Activated CD4-positive, alpha-beta memory T cell treated with anti-CD3 and anti-CD28 coated beads for 36 hours (primary cell): ENCODE results near the gene KLF17. TPM values are rescaled to one million over a fixed set of nuclear protein-coding genes. Genes with fewer than 3 reads are reported as not detected.
A peak's percentile ranks its signal among the peaks of the same experiment; 100 is the strongest.

Experiments
- CTCF ChIA-PET: fragments of 350-600 bp; sonication (Branson Sonifier 250); formaldehyde crosslinking; loops from one replicate; lab custom pipeline; 2021; ENCODE audit warnings: antibody characterized with exemption, inconsistent platforms; lab: Charles Lee
- POLR2A ChIA-PET: fragments of 350-600 bp; sonication (Branson Sonifier 250); formaldehyde crosslinking; loops from one replicate; lab custom pipeline; 2021; ENCODE audit warnings: antibody characterized with exemption; lab: Charles Lee
- DNase-seq: peaks from one replicate; pipeline ENCODE4 v3.0.0-alpha.2; 2020
- H3K27ac Mint-ChIP-seq: one replicate; pipeline ENCODE4 v1.8.0; 2021; ENCODE audit warnings: mixed read lengths
- H3K27me3 Mint-ChIP-seq: one replicate; pipeline ENCODE4 v1.8.0; 2021; ENCODE audit warnings: mixed read lengths
- H3K36me3 Mint-ChIP-seq: one replicate; pipeline ENCODE4 v1.8.0; 2021; ENCODE audit warnings: mixed read lengths
- H3K4me1 Mint-ChIP-seq: one replicate; pipeline ENCODE4 v1.8.0; 2021; ENCODE audit warnings: low read depth, mixed read lengths
- H3K4me3 Mint-ChIP-seq: one replicate; pipeline ENCODE4 v1.8.0; 2021; ENCODE audit warnings: mild to moderate bottlenecking, mixed read lengths
- H3K9me3 Mint-ChIP-seq: one replicate; pipeline ENCODE4 v1.8.0; 2021; ENCODE audit warnings: mixed read lengths
- intact Hi-C: fragments of 100-400 bp; cut with micrococcal nuclease; formaldehyde crosslinking; loops from one replicate; pipeline ENCODE4 v1.15.1; 2023
- total RNA-seq, 2 experiments: library from RNA; stranded (reverse); gene quantifications; one replicate each; pipeline ENCODE4 v1.2.3, GENCODE V29; 2021

Gene KLF17
- total RNA-seq, 2 experiments from 2014 or later, result not detected

DNA sequence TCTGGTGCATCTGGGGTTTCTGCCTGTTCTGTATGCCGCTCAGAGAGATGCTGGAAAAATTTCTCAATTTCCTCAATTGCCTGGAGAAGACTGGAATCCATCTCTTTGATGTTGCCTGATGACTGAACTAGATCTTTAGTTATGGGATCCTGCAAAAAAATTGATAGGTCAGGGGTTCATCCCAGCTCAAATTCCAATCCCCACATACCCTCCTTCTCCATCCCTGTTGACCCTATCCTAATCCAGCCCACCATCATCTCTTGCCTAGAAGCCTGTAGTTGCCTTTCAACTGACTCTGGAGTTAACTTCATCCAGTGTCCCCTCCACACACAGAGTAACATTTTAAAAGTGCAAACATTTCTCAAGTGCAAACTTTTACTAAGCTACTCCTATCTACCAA lies 22.9 kb downstream of the KLF17 start, which contains the start of gene KLF18:
Gene KLF18 (minus strand): TSS at position 101 of the 400 bp plus-strand sequence. CDS start 0 bp downstream, at position 101.
- Mint-ChIP-seq H3K9me3 (peaks cover 16% of the 10 kb centered on the region), H3K27ac (no peak within 1 kb of the TSS), H3K36me3 (no peaks in the 10 kb centered on the region), H3K4me1 (no peaks in the 10 kb centered on the region), H3K4me3 (no peak within 1 kb of the TSS), H3K27me3 (peaks cover 9% of the 10 kb centered on the region)
- ChIA-PET POLR2A (no interaction called here), CTCF (no interaction called here)
- no peak for DNase-seq
- intact Hi-C loops, result no loop called here

DNA sequence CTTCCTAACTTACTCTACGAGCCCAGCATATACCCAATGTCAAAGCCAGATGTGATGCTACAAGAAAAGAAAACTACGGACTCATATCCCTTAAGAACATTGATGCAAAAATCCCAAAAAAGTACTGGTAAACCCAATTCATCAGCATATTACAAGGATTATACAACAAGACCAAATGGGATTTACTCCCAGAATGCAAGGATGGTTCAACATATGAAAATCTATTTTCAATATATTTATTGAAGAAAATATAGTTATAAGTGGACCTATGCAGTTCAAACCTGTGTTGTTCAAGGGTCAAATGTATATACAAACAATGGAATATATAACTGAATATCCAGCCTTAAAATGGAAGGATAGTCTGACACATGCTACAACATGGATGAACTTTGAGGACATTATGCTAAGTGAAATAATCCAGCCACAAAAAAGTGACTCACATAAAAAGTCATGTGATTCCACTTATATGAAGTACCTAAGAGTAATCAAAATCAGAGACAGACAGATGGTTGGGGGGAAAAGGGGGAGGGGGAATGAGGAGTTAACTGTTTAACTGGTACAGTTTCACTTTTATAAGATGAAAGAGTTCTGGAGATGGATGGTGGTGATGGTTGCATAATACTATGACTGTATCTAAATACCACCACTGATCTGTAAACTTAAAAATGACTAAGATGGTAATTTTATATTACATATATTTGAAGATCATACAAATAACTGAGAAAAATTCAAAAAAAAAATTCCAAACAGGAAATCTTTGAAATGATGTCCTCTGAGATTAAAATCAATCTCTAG lies 26.5 kb downstream of the KLF17 start:
- Mint-ChIP-seq H3K4me1 (no peaks in the 10 kb centered on the region), H3K36me3 (no peaks in the 10 kb centered on the region), H3K27ac (no peak overlapping the region), H3K27me3 (peaks cover 10% of the 10 kb centered on the region), H3K4me3 (no peak overlapping the region), H3K9me3 (peaks cover 16% of the 10 kb centered on the region)
- CTCF ChIA-PET, result interaction anchor here (1.3 kb wide), 1 partner anchor 72 kb away, joined by 3 read pairs; no protein-coding TSS in a partner anchor
- no peak for DNase-seq
- POLR2A ChIA-PET, result no interaction called here
- intact Hi-C loops, result no loop called here

DNA sequence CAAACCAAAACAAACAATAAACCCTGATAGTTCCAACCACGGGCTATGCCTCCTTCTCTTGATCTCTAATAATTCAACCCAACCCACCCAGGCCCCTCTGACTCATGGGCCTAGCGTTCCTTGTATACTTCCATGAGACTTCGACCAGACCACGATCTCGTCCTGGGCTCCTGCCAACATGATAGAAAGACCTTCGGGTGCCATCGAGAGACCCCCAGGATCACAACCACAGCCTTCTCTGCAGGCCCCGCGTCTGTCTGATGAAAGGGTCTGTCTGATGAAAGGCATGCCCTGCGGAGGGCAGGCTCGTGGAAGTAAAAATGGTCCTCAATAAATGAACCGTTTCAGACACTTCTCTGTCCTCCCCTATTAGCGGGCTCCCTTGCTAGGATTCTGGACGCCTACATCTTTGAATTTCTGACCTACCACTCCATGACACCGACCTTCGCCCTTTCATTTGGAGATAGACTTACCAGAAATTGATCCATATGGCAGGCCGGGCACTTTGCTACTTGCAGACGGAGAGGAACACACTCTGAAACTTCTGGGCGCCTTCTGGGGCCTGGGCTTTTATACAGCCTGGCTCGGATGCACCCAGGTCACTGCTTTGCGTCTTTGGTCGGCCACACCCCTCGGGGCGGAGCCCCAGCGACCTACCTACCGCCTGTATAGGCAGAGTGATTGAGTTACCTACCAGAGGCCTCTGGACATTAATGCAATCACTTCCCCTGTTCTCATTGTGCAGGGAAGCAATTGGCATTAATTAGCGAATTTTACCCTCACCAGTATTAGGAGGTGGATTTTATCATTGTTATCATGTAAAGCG lies 28.1 kb downstream of the KLF17 start:
- no peak for DNase-seq
- ChIA-PET CTCF (no interaction called here), POLR2A (no interaction called here)
- H3K36me3 Mint-ChIP-seq, result no peaks in the 10 kb centered on the region
- no peak overlapping the region for H3K27ac Mint-ChIP-seq
- H3K27me3 Mint-ChIP-seq, result peaks cover 8% of the 10 kb centered on the region
- peaks cover 16% of the 10 kb centered on the region for H3K9me3 Mint-ChIP-seq
- intact Hi-C loops, result no loop called here
- peaks cover 5% of the 10 kb centered on the region for H3K4me1 Mint-ChIP-seq
- H3K4me3 Mint-ChIP-seq, result no peak overlapping the region

DNA sequence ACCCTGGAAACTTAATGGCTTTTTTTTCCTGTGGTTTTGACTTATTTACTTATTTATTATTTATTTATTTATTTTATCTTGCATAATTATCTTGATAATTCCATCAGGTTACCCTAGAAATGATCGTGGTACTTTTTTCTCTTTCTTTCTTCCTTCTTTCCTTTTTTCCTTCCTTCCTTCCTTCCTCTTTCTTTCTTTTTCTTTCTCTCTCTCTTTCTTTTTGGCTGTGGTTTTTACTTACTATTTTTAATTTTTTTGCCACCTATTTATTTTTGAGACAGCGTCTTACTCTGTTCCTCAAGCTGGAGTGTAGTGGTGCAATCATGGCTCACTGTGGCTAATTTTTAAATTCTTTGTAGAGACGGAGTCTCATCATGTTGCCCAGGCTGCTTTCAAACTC lies 29.0 kb downstream of the KLF17 start:
- Mint-ChIP-seq H3K27ac (no peak overlapping the region), H3K9me3 (peaks cover 16% of the 10 kb centered on the region), H3K4me1 (peaks cover 8% of the 10 kb centered on the region), H3K4me3 (no peak overlapping the region), H3K36me3 (no peaks in the 10 kb centered on the region), H3K27me3 (peaks cover 12% of the 10 kb centered on the region)
- intact Hi-C loops, result no loop called here
- DNase-seq, result no peak
- ChIA-PET CTCF (no interaction called here), POLR2A (no interaction called here)

DNA sequence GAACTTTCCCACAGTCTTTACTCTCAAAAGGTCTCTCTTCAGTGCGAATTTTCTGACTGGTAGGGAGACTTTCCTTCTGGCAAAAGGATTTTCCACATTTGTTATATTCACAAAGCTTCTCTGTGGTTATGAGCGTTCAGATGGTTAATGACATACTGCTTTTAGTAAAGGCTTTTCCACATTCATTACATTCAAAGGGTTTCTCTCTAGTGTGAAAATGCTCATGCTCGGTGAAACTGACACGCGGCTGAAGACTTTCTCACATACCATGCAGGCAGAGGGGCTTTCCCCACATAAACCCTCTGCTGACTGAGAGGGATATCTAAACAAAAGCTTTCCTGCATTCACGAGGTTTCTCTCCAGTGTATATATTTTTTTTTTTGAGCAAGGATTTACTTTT lies 32.7 kb downstream of the KLF17 start:
- ChIA-PET CTCF (interaction anchor here (0.7 kb wide), 1 partner anchor 146 kb away, joined by 3 read pairs; no protein-coding TSS in a partner anchor), POLR2A (no interaction called here)
- peak; percentile 27 for DNase-seq
- Mint-ChIP-seq H3K4me1 (peaks cover 8% of the 10 kb centered on the region), H3K4me3 (no peak overlapping the region), H3K36me3 (no peaks in the 10 kb centered on the region), H3K9me3 (no peaks in the 10 kb centered on the region), H3K27me3 (peaks cover 16% of the 10 kb centered on the region), H3K27ac (no peak overlapping the region)
- intact Hi-C loops, result no loop called here

DNA sequence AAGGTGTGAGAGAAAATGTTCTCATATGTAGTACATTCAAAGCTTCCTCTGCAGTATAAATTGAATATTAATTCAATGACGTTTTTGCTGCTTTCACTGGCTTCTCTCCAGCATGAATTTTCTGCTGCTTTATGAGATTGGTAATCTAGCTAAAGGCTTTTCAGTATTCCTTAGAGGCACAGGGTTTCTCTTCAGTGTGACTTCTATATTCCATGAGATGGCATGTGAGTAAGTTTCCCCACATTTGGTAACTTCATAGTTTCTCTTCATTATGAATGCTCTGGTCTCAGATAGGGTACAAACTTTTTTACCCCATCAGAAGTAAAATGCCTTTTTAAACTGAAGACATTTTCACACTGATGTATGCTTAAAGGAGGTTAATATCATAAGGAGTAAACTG lies 33.2 kb downstream of the KLF17 start:
- no peak overlapping the region for H3K27ac Mint-ChIP-seq
- ChIA-PET POLR2A (no interaction called here), CTCF (interaction anchor here (0.7 kb wide), 1 partner anchor 146 kb away, joined by 3 read pairs; no protein-coding TSS in a partner anchor)
- no peaks in the 10 kb centered on the region for H3K36me3 Mint-ChIP-seq
- peaks cover 8% of the 10 kb centered on the region for H3K4me1 Mint-ChIP-seq
- DNase-seq, result no peak
- no peaks in the 10 kb centered on the region for H3K9me3 Mint-ChIP-seq
- intact Hi-C loops, result no loop called here
- H3K4me3 Mint-ChIP-seq, result no peak overlapping the region
- peaks cover 16% of the 10 kb centered on the region for H3K27me3 Mint-ChIP-seq

DNA sequence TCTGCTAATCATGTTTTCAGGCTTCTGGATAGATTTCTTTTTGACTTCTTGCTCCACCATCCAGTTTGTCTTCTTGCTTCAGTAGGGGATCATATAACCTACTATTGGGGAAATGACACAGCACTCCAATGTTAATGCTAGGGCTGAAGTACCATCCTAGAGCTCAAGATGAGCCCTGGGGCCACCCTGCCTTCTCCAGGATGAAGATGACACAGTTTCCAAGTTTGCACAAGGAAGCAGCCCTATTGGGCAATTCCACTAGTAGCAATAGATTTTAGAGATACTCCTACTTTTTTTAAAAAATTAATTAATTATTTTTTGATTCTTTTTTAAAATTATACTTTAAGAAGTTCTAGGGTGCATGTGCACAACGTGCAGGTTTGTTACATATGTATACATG lies 34.1 kb downstream of the KLF17 start:
- peaks cover 16% of the 10 kb centered on the region for H3K27me3 Mint-ChIP-seq
- no peak for DNase-seq
- intact Hi-C loops, result no loop called here

DNA sequence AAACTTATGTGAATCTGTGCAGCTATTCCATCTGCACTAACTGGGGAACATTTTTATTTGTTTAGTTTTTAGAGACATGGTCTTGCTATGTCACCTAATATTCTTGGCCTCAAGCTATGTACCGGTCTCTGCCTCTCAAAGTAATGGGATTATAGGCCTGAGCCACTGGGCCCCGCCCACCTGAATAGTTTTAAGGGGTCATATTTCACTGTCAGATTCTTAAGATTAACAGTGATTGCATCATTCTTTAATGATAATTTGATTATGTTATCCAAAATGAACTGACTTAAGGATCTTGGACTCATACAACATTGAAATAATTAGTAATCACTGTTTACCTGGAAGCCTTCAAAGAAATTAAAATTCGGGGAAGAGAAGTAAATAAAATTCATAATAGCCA lies 35.4 kb downstream of the KLF17 start:
- intact Hi-C loops, result no loop called here
- H3K27me3 Mint-ChIP-seq, result peaks cover 14% of the 10 kb centered on the region

More for the DNA sequence above, 34.1 kb downstream of the KLF17 start:
- H3K4me3 Mint-ChIP-seq, result no peak overlapping the region
- POLR2A ChIA-PET, result no interaction called here
- CTCF ChIA-PET, result no interaction called here
- H3K9me3 Mint-ChIP-seq, result no peaks in the 10 kb centered on the region
- no peak overlapping the region for H3K27ac Mint-ChIP-seq
- peaks cover 8% of the 10 kb centered on the region for H3K4me1 Mint-ChIP-seq
- H3K36me3 Mint-ChIP-seq, result no peaks in the 10 kb centered on the region

DNA sequence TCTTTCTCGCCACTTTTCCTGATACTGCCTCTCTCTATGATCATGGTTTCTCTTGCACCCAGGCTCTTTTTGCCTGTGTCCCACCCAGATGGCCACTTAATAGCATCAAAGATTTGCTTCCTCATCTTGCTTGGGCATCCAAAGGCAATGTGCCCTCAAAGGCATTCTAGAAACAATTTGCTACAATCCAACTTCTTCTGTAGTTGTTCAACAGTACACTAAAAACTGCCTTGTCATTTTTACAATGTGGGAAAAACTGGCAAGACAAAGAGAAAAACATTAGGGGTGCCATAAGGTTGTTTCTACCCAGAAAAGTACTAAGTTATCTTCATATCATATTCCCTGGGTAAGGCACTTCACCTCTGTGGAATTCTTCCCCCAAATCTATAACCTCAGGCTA lies 39.3 kb downstream of the KLF17 start:
- Mint-ChIP-seq H3K4me1 (no peaks in the 10 kb centered on the region), H3K27me3 (peaks cover 3% of the 10 kb centered on the region), H3K36me3 (no peaks in the 10 kb centered on the region), H3K9me3 (peaks cover 3% of the 10 kb centered on the region), H3K27ac (no peak overlapping the region), H3K4me3 (no peak overlapping the region)
- no peak for DNase-seq
- CTCF ChIA-PET, result no interaction called here
- intact Hi-C loops, result no loop called here
- POLR2A ChIA-PET, result no interaction called here

More for the DNA sequence above, 35.4 kb downstream of the KLF17 start:
- H3K4me3 Mint-ChIP-seq, result no peak overlapping the region
- no peak for DNase-seq
- H3K36me3 Mint-ChIP-seq, result no peaks in the 10 kb centered on the region
- H3K4me1 Mint-ChIP-seq, result peaks cover 8% of the 10 kb centered on the region
- no peaks in the 10 kb centered on the region for H3K9me3 Mint-ChIP-seq
- ChIA-PET CTCF (no interaction called here), POLR2A (no interaction called here)
- no peak overlapping the region for H3K27ac Mint-ChIP-seq

DNA sequence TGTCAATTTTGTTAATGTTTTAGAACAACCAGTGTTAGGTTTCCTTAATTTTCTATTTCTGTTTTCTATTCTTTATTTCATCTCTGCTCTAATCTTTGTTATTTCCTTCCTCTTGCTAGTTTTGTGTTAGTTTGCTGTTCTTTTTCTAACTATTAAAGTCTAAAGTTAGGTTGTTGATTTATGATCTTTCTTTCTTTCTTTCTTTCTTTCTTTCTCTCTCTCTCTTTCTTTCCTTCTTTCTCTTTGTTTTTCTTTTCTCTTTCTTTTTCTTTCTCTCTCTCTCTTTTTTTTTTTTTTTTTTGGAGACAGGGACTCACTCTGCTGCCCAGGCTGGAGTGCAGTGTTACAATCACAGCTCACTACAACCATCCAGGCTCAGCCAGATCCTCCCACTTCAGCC lies 40.2 kb downstream of the KLF17 start:
- Mint-ChIP-seq H3K27me3 (no peaks in the 10 kb centered on the region), H3K4me3 (no peak overlapping the region), H3K27ac (no peak overlapping the region), H3K4me1 (no peaks in the 10 kb centered on the region), H3K9me3 (peaks cover 3% of the 10 kb centered on the region), H3K36me3 (no peaks in the 10 kb centered on the region)
- intact Hi-C loops, result no loop called here
- ChIA-PET POLR2A (no interaction called here), CTCF (no interaction called here)
- DNase-seq, result no peak

DNA sequence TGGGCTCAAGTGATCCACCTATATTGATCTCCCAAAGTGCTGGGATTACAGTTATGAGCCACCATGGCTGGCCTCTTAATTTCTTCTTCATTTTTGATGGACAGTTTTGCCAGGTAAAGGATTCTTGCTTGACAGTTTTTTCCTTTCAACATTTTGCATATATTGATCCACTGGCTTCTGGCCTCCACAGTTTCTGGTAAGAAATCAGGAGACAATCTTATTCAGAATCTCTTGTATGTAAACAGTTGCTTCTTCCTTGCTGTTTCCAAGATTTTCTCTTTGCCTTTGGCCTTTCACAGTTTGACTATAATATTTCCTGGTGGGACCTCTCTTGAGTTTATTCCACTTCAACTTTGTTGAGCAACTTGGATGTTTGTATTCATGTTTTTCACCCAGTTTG lies 42.9 kb downstream of the KLF17 start:
- intact Hi-C loops, result no loop called here
- peaks cover 5% of the 10 kb centered on the region for H3K27me3 Mint-ChIP-seq
- peaks cover 3% of the 10 kb centered on the region for H3K9me3 Mint-ChIP-seq
- ChIA-PET CTCF (no interaction called here), POLR2A (no interaction called here)
- H3K27ac Mint-ChIP-seq, result no peak overlapping the region
- no peaks in the 10 kb centered on the region for H3K36me3 Mint-ChIP-seq
- H3K4me1 Mint-ChIP-seq, result no peaks in the 10 kb centered on the region
- DNase-seq, result no peak
- no peak overlapping the region for H3K4me3 Mint-ChIP-seq

DNA sequence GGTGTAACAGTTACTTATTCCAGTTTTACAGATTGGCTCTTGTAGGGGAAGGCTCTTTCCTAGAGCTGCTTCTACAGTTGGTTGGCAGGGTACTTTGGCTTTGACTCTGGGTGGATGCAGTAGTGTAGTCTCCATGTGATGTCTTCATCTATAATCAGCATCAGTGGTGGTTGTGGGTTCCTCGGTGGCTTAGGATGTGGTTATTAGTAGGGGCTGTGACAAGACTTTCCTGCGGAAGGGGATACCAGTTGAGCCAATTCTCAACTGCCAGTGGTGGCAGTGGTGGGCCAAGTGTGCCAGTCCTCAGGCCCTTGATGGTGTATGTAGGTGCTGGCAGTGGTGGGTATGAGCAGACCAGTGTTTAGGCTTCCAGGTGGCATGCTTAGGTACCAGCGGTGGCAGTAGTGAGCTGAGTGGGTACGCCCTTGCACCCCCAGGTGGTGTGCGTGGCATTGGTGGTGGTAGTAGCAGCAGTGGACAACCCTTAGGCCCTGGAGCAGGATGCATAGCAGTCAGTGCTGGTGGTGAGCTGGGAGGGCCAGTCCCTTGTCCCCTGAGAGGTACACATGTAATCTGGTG lies 50.0 kb downstream of the KLF17 start:
- POLR2A ChIA-PET, result no interaction called here
- no peak overlapping the region for H3K27ac Mint-ChIP-seq

More for the DNA sequence above, 50.0 kb downstream of the KLF17 start:
- Mint-ChIP-seq H3K9me3 (peaks cover 11% of the 10 kb centered on the region), H3K36me3 (no peaks in the 10 kb centered on the region), H3K4me3 (no peak overlapping the region), H3K4me1 (no peaks in the 10 kb centered on the region), H3K27me3 (peaks cover 10% of the 10 kb centered on the region)
- peak; percentile 16 for DNase-seq
- intact Hi-C loops, result no loop called here
- CTCF ChIA-PET, result no interaction called here
